Panc1 (cell line): ENCODE results near the gene GARS1. TPM values are rescaled to one million over a fixed set of nuclear protein-coding genes. Genes with fewer than 3 reads are reported as not detected.

Experiments
- ATAC-seq: fragments of 200-7000 bp; cut with Tn5 transposase; 2 replicates; pipeline ENCODE4 v1.9.1; 2020; ENCODE audit warnings: mild to moderate bottlenecking, moderate library complexity
- BruUV-seq: library from RNA; stranded (reverse); fragments of 400-500 nt; replicated peaks from 2 replicates; lab custom pipeline; 2021; lab: Mats Ljungman, UMichigan
- CTCF ChIA-PET: fragments of 300-600 bp; sonication (Branson Sonifier 250); formaldehyde crosslinking; loops from one replicate; lab custom pipeline; 2022; ENCODE audit warnings: antibody characterized with exemption; lab: Charles Lee
- POLR2A ChIA-PET: fragments of 300-600 bp; sonication (Branson Sonifier 250); formaldehyde crosslinking; loops from one replicate; lab custom pipeline; 2022; ENCODE audit warnings: antibody characterized with exemption; lab: Charles Lee
- DNase-seq: peaks from one replicate; pipeline ENCODE4 v3.0.0-alpha.2; 2010; ENCODE audit warnings: low read depth, low spot score
- H3K27ac ChIP-seq: 2 replicates; pipeline ENCODE4 v1.5.1; 2011; ENCODE audit warnings: mild to moderate bottlenecking, low read length, inconsistent platforms
- H3K27me3 ChIP-seq: fragments of 200-500 bp; sonication (Bioruptor generic); 2 replicates; pipeline ENCODE4 v1.6.0; 2014; ENCODE audit warnings: low read length, inconsistent platforms; ENCODE audit not compliant: control insufficient read depth, insufficient read depth
- H3K36me3 ChIP-seq: fragments of 200-500 bp; sonication (Bioruptor generic); 2 replicates; pipeline ENCODE4 v1.5.1; 2014; ENCODE audit warnings: inconsistent platforms, mild to moderate bottlenecking, low read length, moderate library complexity; ENCODE audit not compliant: control insufficient read depth, insufficient read depth
- H3K4me1 ChIP-seq: 2 replicates; pipeline ENCODE4 v1.5.1; 2011; ENCODE audit warnings: inconsistent platforms, mild to moderate bottlenecking, low read length, moderate library complexity; ENCODE audit not compliant: control insufficient read depth, insufficient read depth
- H3K4me3 ChIP-seq, 2 experiments: 2 replicates each; pipeline ENCODE4 v1.5.1; 2011 to 2012; ENCODE audit warnings: low read depth in 2 of 2, low read length in 2 of 2, mild to moderate bottlenecking in 2 of 2, inconsistent platforms in 1 of 2, moderate library complexity in 1 of 2
- H3K9me3 ChIP-seq: fragments of 200-500 bp; sonication (Bioruptor generic); 2 replicates; pipeline ENCODE4 v1.5.1; 2014; ENCODE audit warnings: low read depth, mild to moderate bottlenecking, inconsistent platforms, low read length, moderate library complexity; ENCODE audit not compliant: control insufficient read depth, insufficient read depth
- POLR2AphosphoS5 ChIP-seq: IDR thresholded peaks from 2 replicates; pipeline ENCODE4 v1.6.1; 2012; ENCODE audit warnings: mild to moderate bottlenecking, low read depth, low read length, moderate library complexity
- SIN3A ChIP-seq: IDR thresholded peaks from 2 replicates; pipeline ENCODE4 v1.6.1; 2012; ENCODE audit warnings: low read depth, mild to moderate bottlenecking, low read length, moderate library complexity, borderline replicate concordance; ENCODE audit not compliant: insufficient read depth
- TCF7L2 ChIP-seq: IDR thresholded peaks from 2 replicates; pipeline ENCODE4 v1.6.1; 2011; ENCODE audit warnings: mild to moderate bottlenecking, low read depth, low read length, inconsistent platforms
- in situ Hi-C: cut with HindIII; loops from 2 replicates; pipeline ENCODE4 v1.10.0; 2016; ENCODE audit warnings: low sequenced_read_pairs, low pct_unique_long_range_greater_than_20kb
- intact Hi-C: fragments of 100-400 bp; cut with micrococcal nuclease; formaldehyde crosslinking; loops from one replicate; pipeline ENCODE4 v1.10.0; 2022; ENCODE audit not compliant: unreplicated experiment
- total RNA-seq: library from RNA; stranded (reverse); gene quantifications from one replicate; pipeline ENCODE4 v1.2.1, GENCODE V29; 2021; ENCODE audit not compliant: unreplicated experiment
- TF ChIP-seq, protein P1 (sequence below), 2 experiments: IDR thresholded peaks; 2 replicates each; pipeline ENCODE4 v1.6.1; 2011 to 2012; ENCODE audit warnings: low read depth in 2 of 2, control low read depth in 1 of 2, low read length in 1 of 2, mild to moderate bottlenecking in 1 of 2, moderate library complexity in 1 of 2; ENCODE audit not compliant: insufficient read depth in 1 of 2
- TF ChIP-seq, protein P2 (sequence below): fragments of 450-650 bp; IDR thresholded peaks from 2 replicates; pipeline ENCODE4 v1.5.1; 2017; ENCODE audit warnings: mild to moderate bottlenecking

Gene GARS1
- total RNA-seq, 1 experiment from 2014 or later: 271 TPM

DNA sequence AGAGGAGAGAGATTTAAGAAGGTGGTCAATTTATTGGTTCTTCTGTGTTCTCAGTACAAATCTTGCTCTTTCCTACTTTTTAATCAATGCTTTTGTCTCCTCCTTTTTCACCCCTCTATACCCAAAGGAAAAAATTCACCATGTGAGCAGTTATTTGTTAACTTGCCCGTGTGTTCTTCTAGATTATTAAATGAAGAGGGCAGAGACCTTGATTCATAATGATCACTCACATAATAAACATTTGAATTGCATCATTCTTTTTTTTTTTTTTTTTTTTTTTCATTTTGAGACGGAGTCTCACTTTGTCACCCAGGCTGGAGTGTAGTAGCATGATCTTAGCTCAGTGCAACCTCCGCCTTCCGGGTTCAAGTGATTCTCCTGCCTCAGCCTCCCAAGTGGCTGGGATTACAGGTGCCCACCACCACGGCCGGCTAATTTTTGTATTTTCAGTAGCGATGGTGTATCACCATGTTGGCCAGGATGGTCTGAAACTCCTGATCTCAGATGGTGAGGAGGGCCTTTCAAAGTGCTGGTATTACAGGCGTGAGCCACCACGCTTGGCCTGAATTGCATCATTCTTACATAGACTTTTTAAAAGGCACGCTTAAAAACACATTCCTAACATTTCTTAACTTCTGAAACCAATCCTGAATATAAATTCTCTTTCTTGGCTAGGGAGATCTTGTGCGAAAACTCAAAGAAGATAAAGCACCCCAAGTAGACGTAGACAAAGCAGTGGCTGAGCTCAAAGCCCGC lies 3.6 kb downstream of the GARS1 start:
- no TSS peak for BruUV-seq
- TF ChIP-seq, protein P1, sequence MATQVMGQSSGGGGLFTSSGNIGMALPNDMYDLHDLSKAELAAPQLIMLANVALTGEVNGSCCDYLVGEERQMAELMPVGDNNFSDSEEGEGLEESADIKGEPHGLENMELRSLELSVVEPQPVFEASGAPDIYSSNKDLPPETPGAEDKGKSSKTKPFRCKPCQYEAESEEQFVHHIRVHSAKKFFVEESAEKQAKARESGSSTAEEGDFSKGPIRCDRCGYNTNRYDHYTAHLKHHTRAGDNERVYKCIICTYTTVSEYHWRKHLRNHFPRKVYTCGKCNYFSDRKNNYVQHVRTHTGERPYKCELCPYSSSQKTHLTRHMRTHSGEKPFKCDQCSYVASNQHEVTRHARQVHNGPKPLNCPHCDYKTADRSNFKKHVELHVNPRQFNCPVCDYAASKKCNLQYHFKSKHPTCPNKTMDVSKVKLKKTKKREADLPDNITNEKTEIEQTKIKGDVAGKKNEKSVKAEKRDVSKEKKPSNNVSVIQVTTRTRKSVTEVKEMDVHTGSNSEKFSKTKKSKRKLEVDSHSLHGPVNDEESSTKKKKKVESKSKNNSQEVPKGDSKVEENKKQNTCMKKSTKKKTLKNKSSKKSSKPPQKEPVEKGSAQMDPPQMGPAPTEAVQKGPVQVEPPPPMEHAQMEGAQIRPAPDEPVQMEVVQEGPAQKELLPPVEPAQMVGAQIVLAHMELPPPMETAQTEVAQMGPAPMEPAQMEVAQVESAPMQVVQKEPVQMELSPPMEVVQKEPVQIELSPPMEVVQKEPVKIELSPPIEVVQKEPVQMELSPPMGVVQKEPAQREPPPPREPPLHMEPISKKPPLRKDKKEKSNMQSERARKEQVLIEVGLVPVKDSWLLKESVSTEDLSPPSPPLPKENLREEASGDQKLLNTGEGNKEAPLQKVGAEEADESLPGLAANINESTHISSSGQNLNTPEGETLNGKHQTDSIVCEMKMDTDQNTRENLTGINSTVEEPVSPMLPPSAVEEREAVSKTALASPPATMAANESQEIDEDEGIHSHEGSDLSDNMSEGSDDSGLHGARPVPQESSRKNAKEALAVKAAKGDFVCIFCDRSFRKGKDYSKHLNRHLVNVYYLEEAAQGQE (IDR thresholded peaks at IDR 0.05; ENCODE audit: insufficient read depth in 1 of 2, low read depth in 2 of 2, low read length in 1 of 2): no peak
- no peak for TF ChIP-seq POLR2AphosphoS5
- TF ChIP-seq SIN3A: no peak
- TF ChIP-seq TCF7L2: no peak
- Histone ChIP-seq H3K36me3 (peaks cover 45% of the 10 kb centered on the region), H3K27ac (peak overlapping the region; percentile 52; the same call in 1 of the 2 replicates), H3K27me3 (no peaks in the 10 kb centered on the region), H3K4me3 (peak overlapping the region; percentile 72 to 100), H3K4me1 (peaks cover 14% of the 10 kb centered on the region), H3K9me3 (no peaks in the 10 kb centered on the region)
- ChIA-PET POLR2A (interaction anchor here (0.7 kb wide), 1 partner anchor 87 kb away, joined by 3 read pairs; no protein-coding TSS in a partner anchor), CTCF (no interaction called here)
- intact Hi-C loops: no loop called here
- ATAC-seq (no peak), DNase-seq (no peak)
- in situ Hi-C loops: no loop called here

DNA sequence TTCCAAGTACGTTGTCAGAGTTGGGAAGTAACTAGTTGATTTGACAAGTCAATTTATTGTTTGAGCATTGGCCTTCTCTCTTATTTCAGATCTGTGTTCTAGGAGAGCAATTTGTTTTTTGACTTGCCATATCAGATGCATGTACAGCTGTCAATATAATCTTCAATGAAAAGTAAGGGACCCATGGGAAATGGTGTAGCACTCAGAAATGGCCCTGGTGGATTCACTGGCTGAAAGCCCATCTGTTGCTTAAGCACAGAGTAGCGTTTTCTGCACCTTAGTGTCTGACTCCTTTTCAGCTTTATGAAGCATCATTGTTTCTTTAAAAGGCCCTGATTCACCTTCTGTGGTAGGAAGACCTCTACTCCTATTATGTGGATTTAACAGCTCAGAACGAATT lies 10.2 kb downstream of the GARS1 start:
- POLR2A ChIA-PET: interaction anchor here (0.5 kb wide), 1 partner anchor 11 kb away, joined by 3 read pairs; no protein-coding TSS in a partner anchor
- in situ Hi-C loops: no loop called here
- BruUV-seq: no TSS peak
- ATAC-seq: no peak
- Histone ChIP-seq H3K36me3 (peaks cover 88% of the 10 kb centered on the region), H3K9me3 (no peaks in the 10 kb centered on the region), H3K4me3 (no peak overlapping the region), H3K27ac (no peak overlapping the region), H3K4me1 (no peaks in the 10 kb centered on the region), H3K27me3 (no peaks in the 10 kb centered on the region)
- CTCF ChIA-PET: no interaction called here
- intact Hi-C loops: no loop called here
- TF ChIP-seq, protein P1 (IDR thresholded peaks at IDR 0.05; ENCODE audit: insufficient read depth in 1 of 2, low read depth in 2 of 2, low read length in 1 of 2): no peak
- TF ChIP-seq, protein P2, sequence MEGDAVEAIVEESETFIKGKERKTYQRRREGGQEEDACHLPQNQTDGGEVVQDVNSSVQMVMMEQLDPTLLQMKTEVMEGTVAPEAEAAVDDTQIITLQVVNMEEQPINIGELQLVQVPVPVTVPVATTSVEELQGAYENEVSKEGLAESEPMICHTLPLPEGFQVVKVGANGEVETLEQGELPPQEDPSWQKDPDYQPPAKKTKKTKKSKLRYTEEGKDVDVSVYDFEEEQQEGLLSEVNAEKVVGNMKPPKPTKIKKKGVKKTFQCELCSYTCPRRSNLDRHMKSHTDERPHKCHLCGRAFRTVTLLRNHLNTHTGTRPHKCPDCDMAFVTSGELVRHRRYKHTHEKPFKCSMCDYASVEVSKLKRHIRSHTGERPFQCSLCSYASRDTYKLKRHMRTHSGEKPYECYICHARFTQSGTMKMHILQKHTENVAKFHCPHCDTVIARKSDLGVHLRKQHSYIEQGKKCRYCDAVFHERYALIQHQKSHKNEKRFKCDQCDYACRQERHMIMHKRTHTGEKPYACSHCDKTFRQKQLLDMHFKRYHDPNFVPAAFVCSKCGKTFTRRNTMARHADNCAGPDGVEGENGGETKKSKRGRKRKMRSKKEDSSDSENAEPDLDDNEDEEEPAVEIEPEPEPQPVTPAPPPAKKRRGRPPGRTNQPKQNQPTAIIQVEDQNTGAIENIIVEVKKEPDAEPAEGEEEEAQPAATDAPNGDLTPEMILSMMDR: no peak
- no peak for TF ChIP-seq SIN3A
- TF ChIP-seq POLR2AphosphoS5: no peak
- TF ChIP-seq TCF7L2: no peak
- DNase-seq: no peak
